Erythroblast (primary cell): Measurements from ENCODE around the gene AFDN.
"Not testable (repeated sequence)": the region's sequence is repeated elsewhere in the genome, so short reads cannot be mapped to it uniquely, and the experiment has no call there.

ENCODE experiments used
- DNase-seq, 2 experiments: peaks; one replicate each; lab custom pipeline; 2025; lab: John Stamatoyannopoulos, UW
- GATA1 ChIP-seq: IDR thresholded peaks from 2 replicates; pipeline ENCODE4 v1.6.1; 2011; ENCODE audit warnings: low read depth, mild to moderate bottlenecking, control low read depth, low read length, moderate library complexity
- POLR2A ChIP-seq: IDR thresholded peaks from 2 replicates; pipeline ENCODE4 v1.6.1; 2011; ENCODE audit warnings: mild to moderate bottlenecking, low read length

AFDN gene

GRCh38 chr6:167974640-167975344 is 148.1 kb downstream of the AFDN start:
- TF ChIP-seq POLR2A (no peak), GATA1 (no peak)
- no peak for DNase-seq

- no peak for TF ChIP-seq POLR2A
- DNase-seq, result no peak
These were observed 148.7 kb downstream of the AFDN start for GRCh38 chr6:167975458-167975857.

GRCh38 chr6:167976116-167976657 is 149.5 kb downstream of the AFDN start:
- DNase-seq, result not testable (repeated sequence)

GRCh38 chr6:167976708-167977107 is 150.0 kb downstream of the AFDN start:
- DNase-seq, result no peak
- TF ChIP-seq POLR2A (no peak), GATA1 (no peak)

GRCh38 chr6:167977717-167978467 is 151.2 kb downstream of the AFDN start:
- DNase-seq, result no peak
- no peak for TF ChIP-seq POLR2A
- TF ChIP-seq GATA1, result no peak

GRCh38 chr6:167978607-167979006 is 151.9 kb downstream of the AFDN start:
- no peak for DNase-seq
- TF ChIP-seq POLR2A, result no peak
- TF ChIP-seq GATA1, result no peak

- no peak for DNase-seq
- TF ChIP-seq POLR2A, result no peak
- no peak for TF ChIP-seq GATA1
These were observed 152.9 kb downstream of the AFDN start for GRCh38 chr6:167979436-167980139.

GRCh38 chr6:167980911-167981580 is 154.3 kb downstream of the AFDN start:
- no peak for DNase-seq

GRCh38 chr6:167981916-167982462 is 155.3 kb downstream of the AFDN start:
- TF ChIP-seq GATA1 (no peak), POLR2A (no peak)

More at GRCh38 chr6:167980911-167981580, 154.3 kb downstream of the AFDN start:
- TF ChIP-seq GATA1, result no peak
- TF ChIP-seq POLR2A, result no peak

GRCh38 chr6:167984144-167984719 is 157.5 kb downstream of the AFDN start:
- no peak for TF ChIP-seq POLR2A
- TF ChIP-seq GATA1, result no peak

More at GRCh38 chr6:167981916-167982462, 155.3 kb downstream of the AFDN start:
- no peak for DNase-seq

GRCh38 chr6:167984876-167985604 is 158.3 kb downstream of the AFDN start:
- no peak for DNase-seq
- TF ChIP-seq GATA1 (no peak), POLR2A (no peak)

More at GRCh38 chr6:167984144-167984719, 157.5 kb downstream of the AFDN start:
- DNase-seq, result no peak

GRCh38 chr6:167985911-167986595 is 159.3 kb downstream of the AFDN start:
- no peak for DNase-seq
- TF ChIP-seq POLR2A (no peak), GATA1 (no peak)
